Karpas-422 (cell line): ENCODE results near the gene PUSL1. TPM values are rescaled to one million over a fixed set of nuclear protein-coding genes. Genes with fewer than 3 reads are reported as not detected.

ENCODE experiments used
- DNase-seq: peaks from one replicate; pipeline ENCODE4 v3.0.0-alpha.2; 2015
- H2AFZ ChIP-seq: fragments of 200-600 bp; sonication (generic); 2 replicates; pipeline ENCODE4 v1.6.1; 2014; ENCODE audit warnings: antibody characterized with exemption, low read length, mixed read lengths
- H3K27ac ChIP-seq: fragments of 200-600 bp; sonication (generic); 2 replicates; pipeline ENCODE4 v1.5.1; 2014; ENCODE audit warnings: mild to moderate bottlenecking, low read length, moderate library complexity
- H3K27me3 ChIP-seq: fragments of 200-600 bp; sonication (generic); 2 replicates; pipeline ENCODE4 v1.6.1; 2014; ENCODE audit warnings: low read length, mixed read lengths
- H3K36me3 ChIP-seq: fragments of 200-600 bp; sonication (generic); 2 replicates; pipeline ENCODE4 v1.6.1; 2014; ENCODE audit warnings: low read length, mixed read lengths; ENCODE audit not compliant: insufficient read depth
- H3K4me1 ChIP-seq: fragments of 200-600 bp; sonication (generic); 2 replicates; pipeline ENCODE4 v1.6.1; 2014; ENCODE audit warnings: mild to moderate bottlenecking, low read length, mixed read lengths
- H3K4me2 ChIP-seq: fragments of 200-600 bp; sonication (generic); 2 replicates; pipeline ENCODE4 v1.6.1; 2014; ENCODE audit warnings: low read length, low read depth, mild to moderate bottlenecking; ENCODE audit not compliant: poor library complexity, severe bottlenecking
- H3K4me3 ChIP-seq: fragments of 200-600 bp; sonication (generic); 2 replicates; pipeline ENCODE4 v1.5.1; 2014; ENCODE audit warnings: mild to moderate bottlenecking, antibody characterized with exemption, low read length, mixed read lengths
- H3K79me2 ChIP-seq: fragments of 200-600 bp; sonication (generic); 2 replicates; pipeline ENCODE4 v1.6.1; 2014; ENCODE audit warnings: mild to moderate bottlenecking, low read length, mixed read lengths
- H3K9ac ChIP-seq: fragments of 200-600 bp; sonication (generic); 2 replicates; pipeline ENCODE4 v1.6.0; 2014; ENCODE audit warnings: low read length
- H3K9me2 ChIP-seq: fragments of 200-600 bp; sonication (generic), shearing (Covaris generic); replicated peaks from 2 replicates; pipeline ENCODE4 v1.6.0; 2014; ENCODE audit warnings: mild to moderate bottlenecking, low read length, moderate library complexity; ENCODE audit not compliant: insufficient read depth
- H3K9me3 ChIP-seq: fragments of 300-700, 200-600 bp; sonication (generic); 2 replicates; pipeline ENCODE4 v1.6.1; 2014; ENCODE audit warnings: low read length, mixed read lengths
- H4K20me1 ChIP-seq: fragments of 200-600 bp; sonication (generic); 2 replicates; pipeline ENCODE4 v1.6.1; 2014; ENCODE audit warnings: mild to moderate bottlenecking, antibody characterized with exemption, low read length, low read depth; ENCODE audit not compliant: insufficient read depth
- total RNA-seq: library from RNA; depleted of rRNA; stranded (reverse); fragments of >200 nt; shearing (Covaris generic); gene quantifications from 2 replicates; pipeline ENCODE4 v1.2.3, GENCODE V29; 2014; ENCODE audit warnings: low replicate concordance

Gene PUSL1
- total RNA-seq, 1 experiment from 2014 or later: 14.9 TPM

GRCh38 chr1:1294250-1294890 lies 14.0 kb upstream of the PUSL1 start:
- Histone ChIP-seq H3K9me3 (no peaks in the 10 kb centered on the region), H3K27ac (no peak overlapping the region), H3K9me2 (no peaks in the 10 kb centered on the region), H3K4me1 (no peaks in the 10 kb centered on the region), H3K9ac (no peak overlapping the region), H4K20me1 (0 out of 2 replicates have a peak, but pooled peaks cover 2% of the 10 kb centered on the region), H3K4me2 (no peak overlapping the region), H3K79me2 (no peaks in the 10 kb centered on the region), H3K27me3 (no peaks in the 10 kb centered on the region), H3K4me3 (no peak overlapping the region), H2AFZ (no peak overlapping the region), H3K36me3 (no peaks in the 10 kb centered on the region)
- DNase-seq: no peak

GRCh38 chr1:1295154-1295923 lies 13.1 kb upstream of the PUSL1 start:
- H3K9me3 ChIP-seq: no peaks in the 10 kb centered on the region
- H4K20me1 ChIP-seq: peaks cover 12% of the 10 kb centered on the region; the same call in 1 of the 2 replicates
- no peak overlapping the region for H2AFZ ChIP-seq
- no peak overlapping the region for H3K4me3 ChIP-seq
- no peaks in the 10 kb centered on the region for H3K9me2 ChIP-seq
- no peaks in the 10 kb centered on the region for H3K27me3 ChIP-seq
- no peaks in the 10 kb centered on the region for H3K79me2 ChIP-seq
- no peak for DNase-seq
- no peak overlapping the region for H3K27ac ChIP-seq
- no peak overlapping the region for H3K9ac ChIP-seq
- H3K4me2 ChIP-seq: no peak overlapping the region
- no peaks in the 10 kb centered on the region for H3K4me1 ChIP-seq
- no peaks in the 10 kb centered on the region for H3K36me3 ChIP-seq

- H3K4me3 ChIP-seq: no peak overlapping the region
- no peak overlapping the region for H3K9ac ChIP-seq
- no peaks in the 10 kb centered on the region for H3K9me3 ChIP-seq
- H3K27ac ChIP-seq: no peak overlapping the region
- H2AFZ ChIP-seq: no peak overlapping the region
- no peaks in the 10 kb centered on the region for H3K27me3 ChIP-seq
- H3K4me1 ChIP-seq: no peaks in the 10 kb centered on the region
- no peaks in the 10 kb centered on the region for H3K79me2 ChIP-seq
- peaks cover 13% of the 10 kb centered on the region; the same call in 1 of the 2 replicates for H4K20me1 ChIP-seq
- H3K9me2 ChIP-seq: no peaks in the 10 kb centered on the region
- no peaks in the 10 kb centered on the region for H3K36me3 ChIP-seq
- DNase-seq: no peak
- H3K4me2 ChIP-seq: no peak overlapping the region
These were observed 12.0 kb upstream of the PUSL1 start for GRCh38 chr1:1296070-1297061.

- H3K9me2 ChIP-seq: no peaks in the 10 kb centered on the region
- no peak overlapping the region for H3K9ac ChIP-seq
- no peak overlapping the region for H2AFZ ChIP-seq
These were observed 10.5 kb upstream of the PUSL1 start for GRCh38 chr1:1297802-1298424.

GRCh38 chr1:1298861-1299685 lies 9.3 kb upstream of the PUSL1 start:
- H3K4me3 ChIP-seq: no peak overlapping the region
- H4K20me1 ChIP-seq: peaks cover 13% of the 10 kb centered on the region; the same call in 1 of the 2 replicates
- no peak overlapping the region for H3K27ac ChIP-seq
- H2AFZ ChIP-seq: no peak overlapping the region
- no peaks in the 10 kb centered on the region for H3K9me3 ChIP-seq
- no peak overlapping the region for H3K4me2 ChIP-seq
- DNase-seq: peak; percentile 73
- no peak overlapping the region for H3K9ac ChIP-seq
- peaks cover 10% of the 10 kb centered on the region for H3K79me2 ChIP-seq
- H3K36me3 ChIP-seq: no peaks in the 10 kb centered on the region
- H3K9me2 ChIP-seq: no peaks in the 10 kb centered on the region
- H3K27me3 ChIP-seq: no peaks in the 10 kb centered on the region
- peaks cover 3% of the 10 kb centered on the region for H3K4me1 ChIP-seq

More at GRCh38 chr1:1297802-1298424, 10.5 kb upstream of the PUSL1 start:
- no peaks in the 10 kb centered on the region for H3K9me3 ChIP-seq
- H3K4me2 ChIP-seq: no peak overlapping the region
- peaks cover 13% of the 10 kb centered on the region; the same call in 1 of the 2 replicates for H4K20me1 ChIP-seq
- no peak for DNase-seq
- H3K79me2 ChIP-seq: peaks cover under 1% of the 10 kb centered on the region; the same call in 1 of the 2 replicates
- no peak overlapping the region for H3K4me3 ChIP-seq
- no peaks in the 10 kb centered on the region for H3K36me3 ChIP-seq
- no peaks in the 10 kb centered on the region for H3K27me3 ChIP-seq
- no peaks in the 10 kb centered on the region for H3K4me1 ChIP-seq
- no peak overlapping the region for H3K27ac ChIP-seq

- Histone ChIP-seq H3K9ac (no peak overlapping the region), H3K9me2 (no peaks in the 10 kb centered on the region), H3K79me2 (peaks cover 18% of the 10 kb centered on the region), H3K4me3 (no peak overlapping the region), H3K4me2 (no peak overlapping the region), H3K36me3 (no peaks in the 10 kb centered on the region), H2AFZ (no peak overlapping the region), H4K20me1 (peaks cover 13% of the 10 kb centered on the region; the same call in 1 of the 2 replicates), H3K27me3 (no peaks in the 10 kb centered on the region), H3K9me3 (no peaks in the 10 kb centered on the region), H3K4me1 (peaks cover 10% of the 10 kb centered on the region), H3K27ac (no peak overlapping the region)
- DNase-seq: peak; percentile 74
These were observed 8.6 kb upstream of the PUSL1 start for GRCh38 chr1:1299686-1300351.

- H3K9me2 ChIP-seq: no peaks in the 10 kb centered on the region
- peaks cover 16% of the 10 kb centered on the region for H3K4me1 ChIP-seq
- no peak for DNase-seq
- H4K20me1 ChIP-seq: peaks cover 13% of the 10 kb centered on the region; the same call in 1 of the 2 replicates
- H3K4me3 ChIP-seq: no peak overlapping the region
- no peak overlapping the region for H3K4me2 ChIP-seq
- H3K36me3 ChIP-seq: no peaks in the 10 kb centered on the region
- H3K27me3 ChIP-seq: no peaks in the 10 kb centered on the region
- no peak overlapping the region for H2AFZ ChIP-seq
- no peak overlapping the region for H3K9ac ChIP-seq
- no peak overlapping the region for H3K27ac ChIP-seq
- peaks cover 22% of the 10 kb centered on the region for H3K79me2 ChIP-seq
- H3K9me3 ChIP-seq: no peaks in the 10 kb centered on the region
These were observed 8.1 kb upstream of the PUSL1 start for GRCh38 chr1:1300352-1300739.
